ENCODE measurements around the gene ELF2.

Gene ELF2

GRCh38 chr4:139154134-139154421 is 22.9 kb downstream of the ELF2 start:
- Histone ChIP-seq H3K36me3 (ENCODE audit: control insufficient read depth, low read length) (no peaks in the 10 kb centered on the region), H3K9me2 (replicated peaks; ENCODE audit: control insufficient read depth, low read length) (no peaks in the 10 kb centered on the region), H4K20me1 (ENCODE audit: control insufficient read depth, insufficient read depth, low read depth, low read length) (no peaks in the 10 kb centered on the region), H3K27me3 (ENCODE audit: control insufficient read depth, low read length) (no peaks in the 10 kb centered on the region), H3F3A (ENCODE audit: control insufficient read depth, insufficient read depth) (no peaks in the 10 kb centered on the region), H3K9me3 (ENCODE audit: control insufficient read depth, insufficient read depth, low read length) (no peaks in the 10 kb centered on the region), H3K4me2 (ENCODE audit: low read length) (no peak overlapping the region), H3K4me1 (ENCODE audit: control insufficient read depth, low read length) (no peaks in the 10 kb centered on the region), H3K4me3 (ENCODE audit: low read length) (no peak overlapping the region), H3K27ac (ENCODE audit: low read depth, low read length) (no peak overlapping the region), H3K79me2 (ENCODE audit: control insufficient read depth, low read length) (no peaks in the 10 kb centered on the region)
- TF ChIP-seq CTCF (IDR thresholded peaks at IDR 0.05; ENCODE audit: low read depth, low read length, poor library complexity, severe bottlenecking) (no peak), EZH2phosphoT487 (IDR thresholded peaks at IDR 0.05; ENCODE audit: borderline replicate concordance, low read length) (no peak)

DNA sequence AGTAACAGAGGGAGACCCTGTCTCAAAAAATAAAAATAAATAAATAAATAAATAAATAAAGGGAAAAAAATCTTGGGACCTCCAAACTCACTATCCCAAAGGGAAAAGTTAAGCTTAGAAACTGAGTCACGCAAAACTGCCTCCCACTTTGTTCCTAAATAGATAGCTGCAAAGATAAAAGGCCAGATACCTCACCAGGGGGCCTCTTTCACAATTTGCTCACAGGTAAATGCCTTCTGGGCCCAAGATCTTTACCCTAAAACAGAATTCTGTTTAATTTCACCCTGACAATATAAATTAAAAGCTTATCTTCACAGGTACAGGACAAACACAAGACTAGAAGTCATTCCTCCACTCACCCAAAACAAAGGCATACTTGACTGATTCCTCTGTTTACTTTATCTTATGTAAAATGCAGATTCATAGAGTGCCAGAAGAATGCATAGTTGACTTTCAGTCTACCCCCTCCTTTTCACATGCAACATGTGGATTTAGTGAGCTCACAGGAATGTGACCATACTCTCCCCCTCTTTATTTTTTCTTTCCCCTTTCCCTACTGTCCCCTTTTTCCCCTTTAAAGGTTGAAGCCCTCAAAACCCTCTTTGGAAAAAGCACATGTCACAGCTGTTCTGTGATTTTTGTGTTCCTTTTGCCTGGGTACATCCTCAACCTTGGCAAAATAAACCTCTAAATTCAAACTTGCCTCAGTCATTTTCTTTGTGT is 23.4 kb downstream of the ELF2 start:
- Histone ChIP-seq H3K9me2 (replicated peaks; ENCODE audit: control insufficient read depth, low read length) (no peaks in the 10 kb centered on the region), H3K27me3 (ENCODE audit: control insufficient read depth, low read length) (no peaks in the 10 kb centered on the region), H3K79me2 (ENCODE audit: control insufficient read depth, low read length) (no peaks in the 10 kb centered on the region), H3K4me3 (ENCODE audit: low read length) (no peak overlapping the region), H3K4me1 (ENCODE audit: control insufficient read depth, low read length) (no peaks in the 10 kb centered on the region), H3K36me3 (ENCODE audit: control insufficient read depth, low read length) (no peaks in the 10 kb centered on the region), H3K9me3 (ENCODE audit: control insufficient read depth, insufficient read depth, low read length) (no peaks in the 10 kb centered on the region), H3K27ac (ENCODE audit: low read depth, low read length) (no peak overlapping the region), H4K20me1 (ENCODE audit: control insufficient read depth, insufficient read depth, low read depth, low read length) (no peaks in the 10 kb centered on the region), H3F3A (ENCODE audit: control insufficient read depth, insufficient read depth) (no peaks in the 10 kb centered on the region), H3K4me2 (ENCODE audit: low read length) (no peak overlapping the region)
- TF ChIP-seq CTCF (IDR thresholded peaks at IDR 0.05; ENCODE audit: low read depth, low read length, poor library complexity, severe bottlenecking) (no peak), EZH2phosphoT487 (IDR thresholded peaks at IDR 0.05; ENCODE audit: borderline replicate concordance, low read length) (no peak)

GRCh38 chr4:139152249-139152648 is 24.8 kb downstream of the ELF2 start:
- H3K4me2 ChIP-seq (ENCODE audit: low read length): no peak overlapping the region
- TF ChIP-seq EZH2phosphoT487 (IDR thresholded peaks at IDR 0.05; ENCODE audit: borderline replicate concordance, low read length): no peak
- no peak for TF ChIP-seq CTCF (IDR thresholded peaks at IDR 0.05; ENCODE audit: low read depth, low read length, poor library complexity, severe bottlenecking)
- no peaks in the 10 kb centered on the region for H3F3A ChIP-seq (ENCODE audit: control insufficient read depth, insufficient read depth)
- no peaks in the 10 kb centered on the region for H3K9me3 ChIP-seq (ENCODE audit: control insufficient read depth, insufficient read depth, low read length)
- H3K27me3 ChIP-seq (ENCODE audit: control insufficient read depth, low read length): no peaks in the 10 kb centered on the region
- H3K36me3 ChIP-seq (ENCODE audit: control insufficient read depth, low read length): no peaks in the 10 kb centered on the region
- no peak overlapping the region for H3K4me3 ChIP-seq (ENCODE audit: low read length)
- no peaks in the 10 kb centered on the region for H3K79me2 ChIP-seq (ENCODE audit: control insufficient read depth, low read length)
- no peaks in the 10 kb centered on the region for H3K4me1 ChIP-seq (ENCODE audit: control insufficient read depth, low read length)
- H3K27ac ChIP-seq (ENCODE audit: low read depth, low read length): no peak overlapping the region
- H4K20me1 ChIP-seq (ENCODE audit: control insufficient read depth, insufficient read depth, low read depth, low read length): no peaks in the 10 kb centered on the region
- H3K9me2 ChIP-seq (replicated peaks; ENCODE audit: control insufficient read depth, low read length): no peaks in the 10 kb centered on the region
